Measurements from ENCODE around the gene CRELD2.

The CRELD2 gene

GRCh38 chr22:49968831-49969661 lies 50.6 kb downstream of the CRELD2 start:
- no peak for DNase-seq (ENCODE audit: low read depth)

GRCh38 chr22:49969751-49970527 lies 51.5 kb downstream of the CRELD2 start:
- DNase-seq (ENCODE audit: low read depth), result no peak

DNA sequence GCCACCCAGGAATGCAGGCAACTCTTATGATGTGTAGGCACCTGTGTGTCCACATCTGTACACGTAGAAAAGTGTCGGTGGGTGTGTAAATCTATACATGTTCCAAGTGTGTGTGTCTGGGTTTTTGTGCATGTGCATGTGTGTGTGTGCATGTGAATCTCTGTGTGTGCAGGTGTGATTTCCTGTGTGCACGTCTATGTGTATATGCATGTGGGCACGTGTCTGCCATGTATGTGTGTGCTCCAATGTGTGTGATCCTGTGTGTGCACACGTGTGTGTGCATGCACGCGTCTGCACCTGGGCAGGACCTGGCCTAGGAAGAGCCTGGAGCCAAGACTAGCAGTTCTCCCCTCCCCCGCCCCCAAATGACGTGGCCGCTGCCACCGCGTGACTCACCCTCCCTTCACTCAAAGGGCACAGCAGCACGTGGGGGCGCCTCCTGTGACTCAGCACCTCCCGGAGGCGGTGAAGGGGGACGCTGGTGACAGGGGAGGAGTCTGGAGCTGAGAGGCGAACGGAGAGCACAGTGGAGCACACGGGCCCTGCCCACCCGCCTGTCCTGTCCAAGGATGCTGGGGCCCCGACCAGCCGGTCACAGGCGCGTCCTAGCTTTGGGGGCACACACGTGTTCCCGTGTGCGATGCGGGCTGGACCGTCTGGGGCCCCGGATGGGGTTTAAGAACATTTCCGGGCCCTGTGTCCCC lies 52.2 kb downstream of the CRELD2 start:
- DNase-seq (ENCODE audit: low read depth), result peak; percentile 84

DNA sequence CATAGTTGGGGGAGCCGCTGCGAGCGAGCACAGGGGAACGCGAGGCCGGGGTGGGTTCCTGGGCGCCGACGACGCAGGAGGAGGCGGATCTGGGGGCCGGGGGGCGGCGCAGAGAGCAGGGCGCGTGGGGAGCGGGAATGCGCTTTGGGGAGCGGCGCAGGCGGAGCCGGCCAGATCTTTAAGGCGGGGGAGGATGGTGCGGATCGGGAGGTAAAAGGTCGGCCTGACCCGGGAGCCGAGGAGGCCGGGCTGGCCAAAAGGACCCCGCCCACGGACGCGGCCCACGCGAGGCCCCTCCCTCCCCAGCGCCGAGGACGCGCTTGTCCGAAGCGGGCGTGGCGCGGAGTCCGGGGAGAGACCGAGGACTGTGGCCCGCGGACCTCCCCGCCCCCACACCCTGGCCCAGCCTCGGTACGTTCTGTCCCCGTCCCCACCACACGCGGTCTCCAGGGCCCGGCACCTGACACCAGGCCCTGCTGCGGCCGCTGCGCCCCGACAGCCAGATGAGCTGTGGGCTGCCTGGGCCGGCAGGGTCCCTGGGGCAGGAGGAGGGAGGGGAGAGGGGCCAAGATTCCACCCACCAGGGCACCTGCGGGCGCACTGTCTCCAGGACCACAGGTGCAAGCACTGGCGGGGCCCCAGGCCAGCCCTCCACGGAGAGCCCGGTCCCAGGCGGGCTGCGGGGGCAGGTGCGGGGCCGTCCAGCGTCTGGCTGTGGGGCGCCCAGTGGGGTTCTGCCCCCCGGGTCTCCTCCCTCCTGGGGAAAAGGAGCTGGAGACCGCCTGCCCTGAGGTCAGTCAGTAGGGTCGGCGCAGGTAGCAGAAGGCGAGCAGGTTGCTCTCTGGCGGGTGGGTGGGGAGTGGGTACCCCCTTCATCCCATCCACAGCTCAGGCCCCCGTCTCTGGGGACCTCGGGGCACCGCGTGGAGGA lies 53.1 kb downstream of the CRELD2 start:
- DNase-seq (ENCODE audit: low read depth), result peak; percentile 31

DNA sequence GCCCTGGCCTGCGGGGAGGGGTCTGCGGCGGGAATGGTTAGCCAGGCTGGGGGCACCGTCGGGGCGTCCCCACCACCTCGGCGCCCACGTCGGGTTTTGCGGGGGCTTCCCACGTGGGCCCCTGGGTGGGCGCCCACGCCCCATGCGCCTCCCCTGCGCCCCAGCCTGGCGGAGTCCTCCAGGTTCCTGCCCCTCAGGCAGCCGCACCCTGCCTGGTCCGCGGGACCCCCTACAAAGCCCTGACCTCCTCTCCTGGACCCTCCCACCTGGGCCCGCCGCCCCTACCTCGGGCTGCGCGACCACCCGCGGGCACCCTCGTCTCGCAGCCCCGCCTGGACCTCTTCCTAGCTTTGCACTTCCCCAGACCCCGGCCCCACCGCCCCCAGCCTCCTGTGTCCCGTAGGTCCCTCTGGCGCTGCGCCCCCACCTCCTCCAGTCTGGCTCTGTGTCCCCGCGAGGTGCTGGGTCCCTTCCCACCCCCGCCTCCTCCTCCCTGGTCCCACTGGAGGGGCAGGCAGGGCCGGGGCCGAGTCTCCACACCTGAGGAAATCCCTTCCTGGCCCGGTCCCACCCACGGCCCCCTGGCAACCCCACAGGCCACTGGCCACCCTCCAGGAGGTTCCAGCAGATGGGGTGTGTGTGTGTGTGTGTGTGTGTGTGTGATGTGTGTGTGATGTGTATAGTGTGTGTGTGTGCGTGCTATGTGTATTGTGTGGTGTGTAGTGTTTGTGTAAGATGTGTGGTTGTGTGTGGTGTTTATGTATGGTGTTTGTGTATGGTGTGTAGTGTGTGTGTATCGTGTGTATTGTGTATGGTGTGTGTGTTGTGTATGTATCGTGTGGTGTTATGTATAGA lies 54.0 kb downstream of the CRELD2 start:
- no peak for DNase-seq (ENCODE audit: low read depth)

DNA sequence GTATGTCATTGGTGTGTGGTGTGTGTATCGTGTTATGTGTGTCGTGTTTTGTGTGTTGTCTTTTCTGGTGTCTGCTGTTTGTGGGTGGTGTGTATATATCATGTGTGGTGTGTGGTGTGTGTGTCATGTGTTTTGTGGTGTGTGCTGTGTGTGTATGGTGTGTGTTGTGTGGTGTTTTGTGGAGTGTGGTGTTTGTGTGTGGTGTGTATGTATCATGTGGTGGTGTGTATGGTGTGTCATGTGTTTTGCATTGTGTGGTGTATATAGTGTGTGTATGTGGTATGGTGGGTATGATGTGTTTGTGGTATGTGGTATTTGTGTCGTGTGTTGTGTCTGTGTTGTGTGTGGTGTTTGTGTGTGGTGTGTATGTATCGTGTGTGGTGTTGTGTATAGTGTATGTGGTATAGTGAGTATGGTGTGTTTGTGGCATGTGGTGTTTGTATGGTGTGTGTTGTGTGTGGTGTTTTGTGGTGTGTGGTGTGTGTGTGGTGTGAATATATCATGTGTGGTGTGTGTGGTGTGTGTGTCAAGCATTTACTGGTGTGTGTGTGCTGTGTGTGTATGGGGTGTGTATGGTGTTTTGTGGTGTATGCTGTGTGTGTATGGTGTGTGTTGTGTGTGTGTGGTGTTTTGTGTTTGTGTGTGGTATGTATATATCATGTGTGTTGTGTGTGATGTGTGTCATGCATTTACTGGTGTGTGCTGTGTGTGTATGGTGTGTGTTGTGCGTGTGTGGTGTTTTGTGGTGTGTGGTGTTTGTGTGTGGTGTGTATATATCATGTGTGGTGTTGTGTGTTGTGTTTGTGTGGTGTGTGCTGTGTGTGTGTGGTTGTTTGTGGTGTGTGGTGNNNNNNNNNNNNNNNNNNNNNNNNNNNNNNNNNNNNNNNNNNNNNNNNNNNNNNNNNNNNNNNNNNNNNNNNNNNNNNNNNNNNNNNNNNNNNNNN lies 54.9 kb downstream of the CRELD2 start:
- no peak for DNase-seq (ENCODE audit: low read depth)

GRCh38 chr22:49975543-49976389 lies 57.3 kb downstream of the CRELD2 start:
- DNase-seq (ENCODE audit: low read depth), result no peak

DNA sequence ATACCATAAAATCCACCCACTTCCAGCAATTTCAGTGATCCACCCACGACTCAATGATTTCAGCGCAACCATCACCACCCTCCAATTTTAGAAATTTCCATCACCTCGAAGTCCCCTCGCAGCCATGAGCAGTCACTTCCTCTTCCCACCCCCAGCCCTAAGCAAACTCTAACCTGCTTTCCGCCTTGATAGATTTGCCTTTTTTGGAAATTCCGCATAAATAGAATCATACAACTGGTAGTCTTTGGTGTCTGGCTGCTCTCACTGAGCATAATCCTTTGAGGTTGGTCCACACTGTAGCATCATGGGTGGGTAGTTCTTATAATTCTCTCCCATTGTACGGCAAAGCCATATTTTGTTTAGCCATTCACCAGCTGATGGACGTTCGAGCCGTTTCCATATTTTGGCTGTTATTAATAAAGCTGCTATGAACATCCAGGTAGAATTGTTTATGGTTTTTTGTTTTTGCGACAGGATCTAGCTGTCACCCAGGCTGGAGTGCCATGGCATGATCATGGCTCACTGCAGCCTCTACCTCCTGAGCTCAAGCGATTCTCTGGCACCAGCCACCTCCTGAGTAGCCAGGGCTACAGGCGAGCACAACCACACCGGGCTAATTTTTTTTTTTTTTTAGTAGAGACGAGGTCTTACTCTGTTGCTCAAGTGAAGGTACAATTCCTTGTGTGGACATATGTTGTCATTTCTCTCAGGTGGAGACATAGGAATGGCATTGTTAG lies 58.2 kb downstream of the CRELD2 start:
- DNase-seq (ENCODE audit: low read depth), result no peak
